ENCODE data around the gene LRTM1.

GRCh38 chr3:54917174-54917573 lies 10.7 kb downstream of the LRTM1 start:
- TF ChIP-seq CTCF (IDR thresholded peaks at IDR 0.05) (no peak), POLR2A (IDR thresholded peaks at IDR 0.05) (no peak), POLR2AphosphoS5 (IDR thresholded peaks at IDR 0.05) (no peak)

All from sigmoid colon (tissue), 4 donors.